Loucy (cell line): Measurements from ENCODE around the gene PITX1.
A peak's percentile ranks its signal among the peaks of the same experiment; 100 is the strongest.

ENCODE experiments used
- H2AFZ ChIP-seq: fragments of 200-600 bp; sonication (generic); 2 replicates; pipeline ENCODE4 v1.6.0; 2016; ENCODE audit warnings: antibody characterized with exemption, mild to moderate bottlenecking, low read length, moderate library complexity
- H3F3A ChIP-seq: fragments of 200-600 bp; 2 replicates; pipeline ENCODE4 v1.6.0; 2016; ENCODE audit warnings: antibody characterized with exemption, low read depth, mild to moderate bottlenecking
- H3K27me3 ChIP-seq: fragments of 200-600 bp; sonication (generic); 2 replicates; pipeline ENCODE4 v1.6.1; 2014; ENCODE audit warnings: low read length, mild to moderate bottlenecking; ENCODE audit not compliant: insufficient read depth, poor library complexity, severe bottlenecking
- H3K36me3 ChIP-seq: fragments of 200-600 bp; sonication (generic); 2 replicates; pipeline ENCODE4 v1.6.1; 2016; ENCODE audit warnings: low read length; ENCODE audit not compliant: insufficient read depth
- H3K4me1 ChIP-seq: fragments of 200-600 bp; sonication (generic); 2 replicates; pipeline ENCODE4 v1.5.1; 2014; ENCODE audit warnings: low read length, mild to moderate bottlenecking; ENCODE audit not compliant: insufficient read depth, poor library complexity, severe bottlenecking
- H3K4me2 ChIP-seq: fragments of 200-600 bp; sonication (generic); 2 replicates; pipeline ENCODE4 v1.6.0; 2014; ENCODE audit warnings: antibody characterized with exemption, low read length, low read depth, mild to moderate bottlenecking; ENCODE audit not compliant: poor library complexity, severe bottlenecking
- H3K4me3 ChIP-seq: fragments of 200-600 bp; sonication (generic); 2 replicates; pipeline ENCODE4 v1.5.1; 2014; ENCODE audit warnings: low read length, mild to moderate bottlenecking, mixed read lengths; ENCODE audit not compliant: poor library complexity, severe bottlenecking
- H3K79me2 ChIP-seq: fragments of 200-600 bp; sonication (generic); 2 replicates; pipeline ENCODE4 v1.6.1; 2014; ENCODE audit warnings: low read length; ENCODE audit not compliant: insufficient read depth
- H3K9ac ChIP-seq: fragments of 200-600 bp; sonication (generic); 2 replicates; pipeline ENCODE4 v1.6.0; 2014; ENCODE audit warnings: mild to moderate bottlenecking, low read depth, low read length, moderate library complexity; ENCODE audit not compliant: poor library complexity, severe bottlenecking
- H3K9me2 ChIP-seq: fragments of 200-600 bp; sonication (generic); replicated peaks from 2 replicates; pipeline ENCODE4 v1.6.1; 2016; ENCODE audit warnings: low read depth, low read length, mixed read lengths
- H3K9me3 ChIP-seq: fragments of 200-600 bp; sonication (generic); 2 replicates; pipeline ENCODE4 v1.6.1; 2014; ENCODE audit warnings: mild to moderate bottlenecking, antibody characterized with exemption, low read length, low read depth; ENCODE audit not compliant: insufficient read depth
- H4K20me1 ChIP-seq: fragments of 200-600 bp; sonication (generic); 2 replicates; pipeline ENCODE4 v1.6.0; 2014; ENCODE audit warnings: antibody characterized with exemption, low read length, mild to moderate bottlenecking; ENCODE audit not compliant: insufficient read depth, poor library complexity, severe bottlenecking
- CTCF ChIP-seq: fragments of 200-600 bp; sonication (generic); conservative IDR thresholded peaks from 2 replicates; pipeline ENCODE4 v1.5.1; 2014; ENCODE audit warnings: mild to moderate bottlenecking, antibody characterized with exemption, low read length
- EZH2phosphoT487 ChIP-seq: fragments of 200-600 bp; IDR thresholded peaks from 2 replicates; pipeline ENCODE4 v1.6.1; 2018; ENCODE audit warnings: antibody characterized with exemption, mild to moderate bottlenecking, moderate library complexity, borderline replicate concordance

Gene PITX1

GRCh38 chr5:135030123-135030955 is 3.7 kb downstream of the PITX1 start:
- Histone ChIP-seq H4K20me1 (peaks cover 17% of the 10 kb centered on the region), H3K36me3 (no peaks in the 10 kb centered on the region), H3K9me2 (no peaks in the 10 kb centered on the region), H2AFZ (no peak overlapping the region), H3K4me3 (peak overlapping the region; percentile 88), H3K4me1 (peaks cover 13% of the 10 kb centered on the region), H3K27me3 (peaks cover 17% of the 10 kb centered on the region), H3K79me2 (peaks cover 72% of the 10 kb centered on the region), H3K4me2 (peak overlapping the region; percentile 78), H3K9me3 (no peaks in the 10 kb centered on the region), H3K9ac (no peak overlapping the region), H3F3A (no peaks in the 10 kb centered on the region)
- no peak for TF ChIP-seq EZH2phosphoT487
- no peak for TF ChIP-seq CTCF

GRCh38 chr5:135029477-135030122 is 4.4 kb downstream of the PITX1 start:
- Histone ChIP-seq H3K9me3 (no peaks in the 10 kb centered on the region), H3K4me1 (peaks cover 8% of the 10 kb centered on the region)

DNA sequence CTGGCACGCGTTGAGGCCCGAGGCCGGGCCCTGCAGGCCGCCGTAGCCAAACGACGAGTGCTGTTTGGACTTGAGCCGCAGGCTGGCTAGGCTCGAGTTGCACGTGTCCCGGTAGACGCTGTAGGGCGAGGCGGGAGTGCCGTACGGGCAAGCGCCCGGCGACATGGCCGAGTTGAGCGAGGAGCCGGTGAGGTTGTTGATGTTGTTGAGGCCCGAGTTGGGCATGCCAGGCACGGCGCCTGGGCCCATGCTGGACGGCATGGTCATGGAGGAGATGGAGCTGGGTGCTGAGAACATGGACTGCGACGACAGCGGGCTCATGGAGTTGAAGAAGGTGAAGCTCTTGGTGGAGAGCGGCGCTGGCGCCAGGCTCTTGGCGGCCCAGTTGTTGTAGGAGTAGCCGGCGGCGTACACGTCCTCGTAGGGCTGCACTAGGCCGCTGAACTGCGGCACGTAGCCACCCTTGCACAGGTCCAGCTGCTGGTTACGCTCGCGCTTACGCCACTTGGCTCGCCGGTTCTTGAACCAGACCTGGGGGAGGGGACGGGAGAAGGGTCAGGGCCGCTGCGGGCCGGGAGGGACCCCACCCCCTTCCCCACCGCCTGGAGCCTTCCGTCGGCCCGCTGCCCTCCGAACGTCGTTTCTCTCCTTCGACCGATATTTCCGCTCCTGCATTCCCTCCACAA is 5.1 kb downstream of the PITX1 start:
- Histone ChIP-seq H2AFZ (no peak overlapping the region), H3F3A (no peaks in the 10 kb centered on the region), H3K4me1 (peaks cover 5% of the 10 kb centered on the region), H4K20me1 (peaks cover 17% of the 10 kb centered on the region), H3K27me3 (peaks cover 17% of the 10 kb centered on the region), H3K9me2 (no peaks in the 10 kb centered on the region), H3K36me3 (no peaks in the 10 kb centered on the region), H3K9me3 (no peaks in the 10 kb centered on the region), H3K9ac (no peak overlapping the region), H3K79me2 (peaks cover 62% of the 10 kb centered on the region), H3K4me3 (no peak overlapping the region), H3K4me2 (no peak overlapping the region)
- TF ChIP-seq EZH2phosphoT487 (no peak), CTCF (no peak)

More at GRCh38 chr5:135029477-135030122, 4.4 kb downstream of the PITX1 start:
- Histone ChIP-seq H2AFZ (no peak overlapping the region), H3K4me3 (peak overlapping the region; percentile 88), H3K4me2 (peak overlapping the region; percentile 78), H3K27me3 (peaks cover 17% of the 10 kb centered on the region), H3F3A (no peaks in the 10 kb centered on the region), H4K20me1 (peaks cover 17% of the 10 kb centered on the region), H3K36me3 (no peaks in the 10 kb centered on the region), H3K9ac (no peak overlapping the region), H3K79me2 (peaks cover 64% of the 10 kb centered on the region), H3K9me2 (no peaks in the 10 kb centered on the region)
- TF ChIP-seq CTCF = no peak
- no peak for TF ChIP-seq EZH2phosphoT487
